ENCODE measurements around the gene ADAMTS16.

The ADAMTS16 gene

GRCh38 chr5:5234912-5235311 is 94.8 kb downstream of the ADAMTS16 start:
- in situ Hi-C loops (cut with HindIII; ENCODE audit: low sequenced_read_pairs), result no loop called here
- DNase-seq (ENCODE audit: low read depth, low spot score), result no peak
- no peak overlapping the region for H3K4me3 ChIP-seq (ENCODE audit: low read depth, low read length)
- TF ChIP-seq CTCF (IDR thresholded peaks at IDR 0.05; ENCODE audit: low read depth, low read length), result no peak

GRCh38 chr5:5235685-5236084 is 95.6 kb downstream of the ADAMTS16 start:
- in situ Hi-C loops (cut with HindIII; ENCODE audit: low sequenced_read_pairs), result no loop called here
- no peak for DNase-seq (ENCODE audit: low read depth, low spot score)
- TF ChIP-seq CTCF (IDR thresholded peaks at IDR 0.05; ENCODE audit: low read depth, low read length), result no peak
- H3K4me3 ChIP-seq (ENCODE audit: low read depth, low read length), result no peak overlapping the region

- no peak for TF ChIP-seq CTCF (IDR thresholded peaks at IDR 0.05; ENCODE audit: low read depth, low read length)
- in situ Hi-C loops (cut with HindIII; ENCODE audit: low sequenced_read_pairs), result no loop called here
- H3K4me3 ChIP-seq (ENCODE audit: low read depth, low read length), result no peak overlapping the region
- DNase-seq (ENCODE audit: low read depth, low spot score), result no peak
Measured at GRCh38 chr5:5239191-5239590, 99.1 kb downstream of the ADAMTS16 start.

GRCh38 chr5:5240234-5240633 is 100.1 kb downstream of the ADAMTS16 start:
- DNase-seq (ENCODE audit: low read depth, low spot score), result no peak
- H3K4me3 ChIP-seq (ENCODE audit: low read depth, low read length), result no peak overlapping the region
- no peak for TF ChIP-seq CTCF (IDR thresholded peaks at IDR 0.05; ENCODE audit: low read depth, low read length)
- in situ Hi-C loops (cut with HindIII; ENCODE audit: low sequenced_read_pairs), result no loop called here

- in situ Hi-C loops (cut with HindIII; ENCODE audit: low sequenced_read_pairs), result no loop called here
- no peak for DNase-seq (ENCODE audit: low read depth, low spot score)
- H3K4me3 ChIP-seq (ENCODE audit: low read depth, low read length), result no peak overlapping the region
- no peak for TF ChIP-seq CTCF (IDR thresholded peaks at IDR 0.05; ENCODE audit: low read depth, low read length)
Measured at GRCh38 chr5:5242056-5242455, 101.9 kb downstream of the ADAMTS16 start.

- in situ Hi-C loops (cut with HindIII; ENCODE audit: low sequenced_read_pairs), result no loop called here
- no peak overlapping the region for H3K4me3 ChIP-seq (ENCODE audit: low read depth, low read length)
- no peak for TF ChIP-seq CTCF (IDR thresholded peaks at IDR 0.05; ENCODE audit: low read depth, low read length)
- DNase-seq (ENCODE audit: low read depth, low spot score), result no peak
Measured at GRCh38 chr5:5246736-5247135, 106.6 kb downstream of the ADAMTS16 start.

- DNase-seq (ENCODE audit: low read depth, low spot score), result no peak
- no peak for TF ChIP-seq CTCF (IDR thresholded peaks at IDR 0.05; ENCODE audit: low read depth, low read length)
- in situ Hi-C loops (cut with HindIII; ENCODE audit: low sequenced_read_pairs), result no loop called here
- H3K4me3 ChIP-seq (ENCODE audit: low read depth, low read length), result no peak overlapping the region
Measured at GRCh38 chr5:5250758-5251157, 110.6 kb downstream of the ADAMTS16 start.
